A549 (cell line): ENCODE measurements around the gene LINC01488. TPM values are rescaled to one million over a fixed set of nuclear protein-coding genes. Genes with fewer than 3 reads are reported as not detected.
A peak's percentile ranks its signal among the peaks of the same experiment; 100 is the strongest.

ENCODE experiments used
- ATAC-seq, 2 experiments: fragments of 200-7000 bp in 1 of 2; fragments of >200 bp in 1 of 2; cut with Nextera tagmentation in 1 of 2; cut with Tn5 transposase in 1 of 2; 3 replicates each; pipeline versions ENCODE4 v1.8.0 to v1.9.1; 2018 to 2020; ENCODE audit warnings: mild to moderate bottlenecking in 1 of 2, moderate library complexity in 1 of 2
- CTCF ChIA-PET: fragments of 300-600 bp; sonication (Branson Sonifier 250); formaldehyde crosslinking; extraction: SDS; loops from one replicate; lab custom pipeline; 2021; ENCODE audit warnings: antibody characterized with exemption, inconsistent platforms; lab: Yijun Ruan, JAX
- POLR2A ChIA-PET: fragments of 350-600 bp; formaldehyde crosslinking; extraction: SDS; loops from one replicate; lab custom pipeline; 2021; ENCODE audit warnings: antibody characterized with exemption, inconsistent platforms; lab: Yijun Ruan, JAX
- DNase-seq, 2 experiments: peaks; one replicate each; pipeline versions ENCODE4 v3.0.0 to v3.0.0-alpha.2; 2011 to 2016; ENCODE audit warnings: low read depth in 1 of 2, low spot score in 1 of 2
- FAIRE-seq: peaks from 2 replicates; lab custom pipeline; 2011; peaks lifted over from hg19 to GRCh38; lab: Jason Lieb, UNC
- H3K27ac ChIP-seq, 2 experiments: fragments of >200 bp; sonication (Bioruptor Twin); formaldehyde crosslinking; 3 replicates each; pipeline ENCODE4 v1.5.1; 2016 to 2017
- H3K4me1 ChIP-seq: fragments of >200 bp; sonication (Bioruptor Twin); formaldehyde crosslinking; 3 replicates; pipeline ENCODE4 v1.6.1; 2016
- H3K4me2 ChIP-seq: fragments of >200 bp; sonication (Bioruptor Twin); formaldehyde crosslinking; 3 replicates; pipeline ENCODE4 v1.6.1; 2016
- H3K4me3 ChIP-seq: fragments of >200 bp; sonication (Bioruptor Twin); formaldehyde crosslinking; 3 replicates; pipeline ENCODE4 v1.5.1; 2016
- H3K9me3 ChIP-seq: fragments of >200 bp; sonication (Bioruptor Twin); formaldehyde crosslinking; 3 replicates; pipeline ENCODE4 v1.6.1; 2016
- BHLHE40 ChIP-seq: IDR thresholded peaks from 2 replicates; pipeline ENCODE4 v1.6.1; 2012; ENCODE audit warnings: low read depth, low read length, inconsistent platforms
- CBX8 ChIP-seq: fragments of 200-600 bp; sonication (generic); IDR thresholded peaks from 2 replicates; pipeline ENCODE4 v1.6.1; 2016
- CHD2 ChIP-seq: fragments of 150-350 bp; IDR thresholded peaks from 2 replicates; pipeline ENCODE4 v1.6.1; 2014; ENCODE audit warnings: low read length; ENCODE audit not compliant: partially characterized antibody
- EHMT2 ChIP-seq: fragments of 200-600 bp; sonication (generic); IDR thresholded peaks from 2 replicates; pipeline ENCODE4 v1.6.1; 2016; ENCODE audit warnings: antibody characterized with exemption, low read depth, mild to moderate bottlenecking, moderate library complexity
- EP300 ChIP-seq, 2 experiments: fragments of >200 bp; sonication (Bioruptor Twin); formaldehyde crosslinking; IDR thresholded peaks; 2 replicates in 1 of 2; 3 replicates in 1 of 2; pipeline ENCODE4 v1.6.1; 2016 to 2017
- ESRRA ChIP-seq: fragments of 150-350 bp; IDR thresholded peaks from 2 replicates; pipeline ENCODE4 v1.6.1; 2014; ENCODE audit warnings: mild to moderate bottlenecking, low read length, borderline replicate concordance
- HOXA7 ChIP-seq: fragments of 250-450 bp; sonication (Bioruptor Pico); IDR thresholded peaks from 2 replicates; pipeline ENCODE4 v1.5.0; 2020; ENCODE audit warnings: mild to moderate bottlenecking, moderate library complexity
- HOXB13 ChIP-seq: fragments of 250-450 bp; sonication (Bioruptor Pico); IDR thresholded peaks from 2 replicates; pipeline ENCODE4 v1.5.0; 2020; ENCODE audit warnings: low read depth, mild to moderate bottlenecking, moderate library complexity
- KDM1A ChIP-seq: fragments of 200-600 bp; sonication (generic); IDR thresholded peaks from 2 replicates; pipeline ENCODE4 v1.6.1; 2016; ENCODE audit warnings: low read depth, mild to moderate bottlenecking
- MYC ChIP-seq: IDR thresholded peaks from 2 replicates; pipeline ENCODE4 v1.6.1; 2012; ENCODE audit warnings: mild to moderate bottlenecking, inconsistent platforms, low read length, improper control_type of control experiment, borderline replicate concordance
- NFE2L2 ChIP-seq: fragments of 150-350 bp; conservative IDR thresholded peaks from 2 replicates; pipeline ENCODE4 v1.6.1; 2014; ENCODE audit warnings: low read length
- NR3C1 ChIP-seq: fragments of >200 bp; sonication (Bioruptor Twin); formaldehyde crosslinking; IDR thresholded peaks from 3 replicates; pipeline ENCODE4 v1.6.1; 2017
- POLR2A ChIP-seq: IDR thresholded peaks from 2 replicates; pipeline ENCODE4 v1.6.1; 2012; ENCODE audit warnings: mild to moderate bottlenecking, low read length
- RCOR1 ChIP-seq: fragments of 150-350 bp; IDR thresholded peaks from 2 replicates; pipeline ENCODE4 v1.6.1; 2014; ENCODE audit warnings: antibody characterized with exemption, low read length, low read depth
- RFX5 ChIP-seq: fragments of 450-650 bp; IDR thresholded peaks from 2 replicates; pipeline ENCODE4 v1.7.1; 2014; ENCODE audit warnings: antibody characterized with exemption, mild to moderate bottlenecking, moderate library complexity
- ZC3H11A ChIP-seq: fragments of 450-650 bp; IDR thresholded peaks from 2 replicates; pipeline ENCODE4 v1.6.1; 2014; ENCODE audit warnings: antibody characterized with exemption, mild to moderate bottlenecking
- ZFP36 ChIP-seq: fragments of 450-650 bp; IDR thresholded peaks from 2 replicates; pipeline ENCODE4 v1.6.1; 2014; ENCODE audit warnings: borderline replicate concordance; ENCODE audit not compliant: partially characterized antibody
- ZNF302 ChIP-seq: fragments of 250-450 bp; sonication (Bioruptor Pico); IDR thresholded peaks from 2 replicates; pipeline ENCODE4 v1.9.0; 2021; ENCODE audit warnings: inconsistent platforms, mild to moderate bottlenecking, moderate library complexity
- WGBS: methylation state at CpG from one replicate; pipeline ENCODE4 v1.1.6; 2017; ENCODE audit errors: missing lambda C conversion rate; 5-methylcytosine and 5-hydroxymethylcytosine counted together
- polyA plus RNA-seq, 4 experiments: library from polyadenylated mRNA; depleted of rRNA in 3 of 4; stranded (reverse); fragments of >200 nt; fragmentation: RNase III in 1 of 4; extraction: RNeasy Plus Mini Kit Qiagen cat#74134 plus additional on column Dnase treatment in 1 of 4; gene quantifications; 2 replicates in 3 of 4; 3 replicates in 1 of 4; pipeline ENCODE4 v1.2.3, GENCODE V29; 2011 to 2017
- TF ChIP-seq, protein P1 (sequence below): IDR thresholded peaks from 2 replicates; pipeline ENCODE4 v1.6.1; 2012
- TF ChIP-seq, protein P2 (sequence below): fragments of 450-650 bp; IDR thresholded peaks from 2 replicates; pipeline ENCODE4 v1.6.1; 2014; ENCODE audit warnings: antibody characterized with exemption
- TF ChIP-seq, protein P3 (sequence below): fragments of 150-350 bp; IDR thresholded peaks from 2 replicates; pipeline ENCODE4 v1.6.1; 2014; ENCODE audit warnings: low read depth, mild to moderate bottlenecking, low read length

LINC01488 gene
- polyA plus RNA-seq, 2 of the 4 experiments (the other 2 are of a cell fraction) = 0.05 TPM; not detected in 1

DNA sequence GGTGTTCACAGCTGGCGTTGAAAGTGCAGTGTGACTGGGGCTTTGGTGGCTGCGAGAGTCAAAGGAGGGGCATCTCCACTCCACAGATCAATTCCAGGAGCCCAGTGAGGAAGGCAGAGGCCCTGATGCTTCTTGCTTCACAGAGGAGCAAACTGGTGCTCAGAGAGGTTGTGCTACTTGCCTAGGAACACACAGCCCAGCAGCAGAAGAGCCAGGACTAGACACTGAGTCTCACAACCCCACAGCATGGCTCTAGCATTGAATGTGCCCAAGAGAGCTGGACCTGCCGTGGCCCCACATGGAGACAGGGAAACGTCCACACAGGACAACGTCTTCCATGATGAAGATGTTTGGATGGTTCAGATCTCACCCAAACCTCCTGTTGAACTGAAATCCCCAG lies 33.3 kb downstream of the LINC01488 start:
- Histone ChIP-seq H3K27ac (no peak overlapping the region), H3K4me3 (no peak overlapping the region), H3K4me2 (no peak overlapping the region), H3K4me1 (peaks cover 9% of the 10 kb centered on the region), H3K9me3 (peaks cover 35% of the 10 kb centered on the region)
- TF ChIP-seq NFE2L2 = no peak
- peak; percentile 24 for TF ChIP-seq ZFP36
- ATAC-seq (no peak), FAIRE-seq (no peak), DNase-seq (no peak)
- CTCF ChIA-PET = no interaction called here
- POLR2A ChIA-PET = no interaction called here
- WGBS = 78% methylated on average over 5 of the region's 5 CpGs

DNA sequence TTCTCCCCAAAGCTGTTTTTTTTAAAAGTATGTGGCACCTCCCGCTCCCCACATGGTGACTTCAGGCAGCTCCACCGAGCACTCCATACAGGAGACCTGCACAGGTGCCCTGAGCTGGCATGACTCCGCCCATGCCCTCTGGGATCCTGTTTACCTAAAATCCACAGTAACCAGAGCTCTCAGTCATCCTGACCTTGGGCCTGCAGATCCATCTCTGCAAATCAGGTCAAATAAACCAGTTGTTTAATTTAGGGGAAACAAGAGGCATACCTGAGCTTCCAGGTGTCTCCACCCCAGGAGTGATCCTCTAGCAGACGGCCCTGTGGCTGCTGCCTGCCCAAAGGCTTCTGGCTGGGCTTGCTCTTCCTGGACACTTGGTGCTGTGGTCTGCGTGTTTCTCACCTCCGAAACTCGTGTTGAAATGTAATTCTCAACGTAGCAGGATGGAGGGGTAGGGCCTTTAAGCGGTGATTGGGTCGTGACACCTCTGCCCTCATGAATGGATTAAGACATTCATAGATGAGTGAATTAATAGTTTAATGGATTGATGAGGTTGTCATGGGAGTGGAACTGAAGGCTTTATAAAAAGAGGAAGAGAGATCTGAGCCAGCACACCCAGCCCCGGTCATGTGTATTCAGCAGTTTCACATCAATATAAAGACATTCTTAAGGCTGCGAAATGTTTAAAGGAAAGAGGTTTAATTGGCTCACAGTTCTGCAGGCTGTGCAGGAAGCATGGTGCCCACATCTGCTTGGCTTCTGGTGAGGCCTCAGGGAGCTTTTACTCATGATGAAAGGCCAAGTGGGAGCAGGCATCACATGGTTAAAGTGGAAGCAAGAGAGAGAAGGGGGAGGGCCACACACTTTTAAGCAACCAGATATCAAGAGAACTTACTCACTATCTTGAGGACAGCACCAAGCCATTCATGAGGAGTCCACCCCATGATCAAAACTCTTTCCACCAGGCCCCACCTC lies 34.1 kb downstream of the LINC01488 start:
- no peak for TF ChIP-seq CHD2
- TF ChIP-seq HOXA7 (CRISPR knock-in tag) = no peak
- no peak for TF ChIP-seq BHLHE40
- TF ChIP-seq KDM1A = no peak
- TF ChIP-seq, protein P1, sequence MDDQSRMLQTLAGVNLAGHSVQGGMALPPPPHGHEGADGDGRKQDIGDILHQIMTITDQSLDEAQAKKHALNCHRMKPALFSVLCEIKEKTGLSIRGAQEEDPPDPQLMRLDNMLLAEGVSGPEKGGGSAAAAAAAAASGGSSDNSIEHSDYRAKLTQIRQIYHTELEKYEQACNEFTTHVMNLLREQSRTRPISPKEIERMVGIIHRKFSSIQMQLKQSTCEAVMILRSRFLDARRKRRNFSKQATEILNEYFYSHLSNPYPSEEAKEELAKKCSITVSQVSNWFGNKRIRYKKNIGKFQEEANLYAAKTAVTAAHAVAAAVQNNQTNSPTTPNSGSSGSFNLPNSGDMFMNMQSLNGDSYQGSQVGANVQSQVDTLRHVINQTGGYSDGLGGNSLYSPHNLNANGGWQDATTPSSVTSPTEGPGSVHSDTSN = no peak
- TF ChIP-seq EP300 (IDR thresholded peaks at IDR 0.05) = no peak
- no peak for TF ChIP-seq ZFP36
- no peak for TF ChIP-seq ZNF302 (CRISPR knock-in tag)
- no peak for TF ChIP-seq RCOR1
- TF ChIP-seq CBX8 = no peak
- TF ChIP-seq NR3C1 = no peak
- no peak for TF ChIP-seq POLR2A
- TF ChIP-seq NFE2L2 = no peak
- TF ChIP-seq, protein P2, sequence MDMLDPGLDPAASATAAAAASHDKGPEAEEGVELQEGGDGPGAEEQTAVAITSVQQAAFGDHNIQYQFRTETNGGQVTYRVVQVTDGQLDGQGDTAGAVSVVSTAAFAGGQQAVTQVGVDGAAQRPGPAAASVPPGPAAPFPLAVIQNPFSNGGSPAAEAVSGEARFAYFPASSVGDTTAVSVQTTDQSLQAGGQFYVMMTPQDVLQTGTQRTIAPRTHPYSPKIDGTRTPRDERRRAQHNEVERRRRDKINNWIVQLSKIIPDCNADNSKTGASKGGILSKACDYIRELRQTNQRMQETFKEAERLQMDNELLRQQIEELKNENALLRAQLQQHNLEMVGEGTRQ = no peak
- TF ChIP-seq ZC3H11A = no peak
- no peak for TF ChIP-seq RFX5
- TF ChIP-seq MYC = no peak
- Histone ChIP-seq H3K27ac (no peak overlapping the region), H3K4me1 (peaks cover 9% of the 10 kb centered on the region), H3K4me2 (no peak overlapping the region), H3K4me3 (no peak overlapping the region), H3K9me3 (peaks cover 35% of the 10 kb centered on the region)
- ATAC-seq (no peak), DNase-seq (no peak), FAIRE-seq (no peak)
- CTCF ChIA-PET = no interaction called here
- WGBS = 89% methylated on average over 12 of the region's 12 CpGs
- POLR2A ChIA-PET = no interaction called here

DNA sequence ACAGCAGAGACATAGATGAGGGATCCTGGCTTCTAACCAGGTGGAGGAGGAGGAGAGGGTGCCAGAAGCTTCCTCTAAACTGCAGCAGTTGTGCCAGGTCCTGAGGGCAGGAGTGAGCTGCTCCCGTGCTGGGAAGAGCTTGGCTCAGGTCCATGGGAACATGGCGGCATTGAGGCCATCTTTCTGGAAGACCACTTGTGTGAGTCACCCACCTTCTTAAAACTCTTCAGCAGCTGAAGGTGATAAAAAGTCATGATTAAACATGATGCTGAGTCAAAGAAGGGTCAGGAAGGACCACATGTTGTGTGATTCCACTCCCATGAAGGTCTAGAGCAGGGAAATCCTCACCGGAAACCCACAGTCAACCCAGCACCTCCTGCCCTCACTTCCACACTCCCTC lies 35.1 kb downstream of the LINC01488 start:
- DNase-seq (no peak), FAIRE-seq (no peak), ATAC-seq (no peak)
- no peak overlapping the region for H3K4me3 ChIP-seq
- POLR2A ChIA-PET = no interaction called here
- no peak for TF ChIP-seq ESRRA
- no peak for TF ChIP-seq RFX5
- no peak for TF ChIP-seq HOXB13
- TF ChIP-seq, protein P3, sequence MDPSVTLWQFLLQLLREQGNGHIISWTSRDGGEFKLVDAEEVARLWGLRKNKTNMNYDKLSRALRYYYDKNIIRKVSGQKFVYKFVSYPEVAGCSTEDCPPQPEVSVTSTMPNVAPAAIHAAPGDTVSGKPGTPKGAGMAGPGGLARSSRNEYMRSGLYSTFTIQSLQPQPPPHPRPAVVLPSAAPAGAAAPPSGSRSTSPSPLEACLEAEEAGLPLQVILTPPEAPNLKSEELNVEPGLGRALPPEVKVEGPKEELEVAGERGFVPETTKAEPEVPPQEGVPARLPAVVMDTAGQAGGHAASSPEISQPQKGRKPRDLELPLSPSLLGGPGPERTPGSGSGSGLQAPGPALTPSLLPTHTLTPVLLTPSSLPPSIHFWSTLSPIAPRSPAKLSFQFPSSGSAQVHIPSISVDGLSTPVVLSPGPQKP = no peak
- TF ChIP-seq EHMT2 = no peak
- no peak overlapping the region for H3K4me2 ChIP-seq
- WGBS = 76% methylated on average over 3 of the region's 3 CpGs
- no peak overlapping the region for H3K27ac ChIP-seq
- CTCF ChIA-PET = no interaction called here
- H3K4me1 ChIP-seq = peaks cover 10% of the 10 kb centered on the region
- peaks cover 35% of the 10 kb centered on the region for H3K9me3 ChIP-seq
